ENCODE measurements around the gene MEGF10. TPM values are rescaled to one million over a fixed set of nuclear protein-coding genes. Genes with fewer than 3 reads are reported as not detected.

MEGF10 gene
- total RNA-seq, 1 donor from 2014 or later, result 0.63 TPM

GRCh38 chr5:127409921-127410675 is 119.5 kb downstream of the MEGF10 start:
- no peak for DNase-seq (ENCODE audit: low spot score)

GRCh38 chr5:127410959-127411358 is 120.4 kb downstream of the MEGF10 start:
- DNase-seq (ENCODE audit: low spot score), result no peak

- no peak for DNase-seq (ENCODE audit: low spot score)
These were observed 120.8 kb downstream of the MEGF10 start for GRCh38 chr5:127411381-127411780.

- no peak for DNase-seq (ENCODE audit: low spot score)
These were observed 122.1 kb downstream of the MEGF10 start for GRCh38 chr5:127412698-127413097.

- no peak for DNase-seq (ENCODE audit: low spot score)
These were observed 124.4 kb downstream of the MEGF10 start for GRCh38 chr5:127415034-127415433.

GRCh38 chr5:127416906-127417305 is 126.3 kb downstream of the MEGF10 start:
- DNase-seq (ENCODE audit: low spot score), result no peak

GRCh38 chr5:127417528-127417927 is 126.9 kb downstream of the MEGF10 start:
- DNase-seq (ENCODE audit: low spot score), result no peak

- no peak for DNase-seq (ENCODE audit: low spot score)
These were observed 127.8 kb downstream of the MEGF10 start for GRCh38 chr5:127418367-127418766.

GRCh38 chr5:127418974-127419682 is 128.5 kb downstream of the MEGF10 start:
- DNase-seq (ENCODE audit: low spot score), result no peak

- no peak for DNase-seq (ENCODE audit: low spot score)
These were observed 129.2 kb downstream of the MEGF10 start for GRCh38 chr5:127419683-127420257.

GRCh38 chr5:127420758-127421157 is 130.2 kb downstream of the MEGF10 start:
- DNase-seq (ENCODE audit: low spot score), result no peak

GRCh38 chr5:127421471-127421870 is 130.9 kb downstream of the MEGF10 start:
- DNase-seq (ENCODE audit: low spot score), result no peak

GRCh38 chr5:127423173-127423798 is 132.7 kb downstream of the MEGF10 start:
- DNase-seq (ENCODE audit: low spot score), result no peak

GRCh38 chr5:127425037-127425436 is 134.4 kb downstream of the MEGF10 start:
- DNase-seq (ENCODE audit: low spot score), result no peak

GRCh38 chr5:127425868-127426267 is 135.3 kb downstream of the MEGF10 start:
- no peak for DNase-seq (ENCODE audit: low spot score)

- no peak for DNase-seq (ENCODE audit: low spot score)
These were observed 136.1 kb downstream of the MEGF10 start for GRCh38 chr5:127426661-127427060.

- no peak for DNase-seq (ENCODE audit: low spot score)
These were observed 137.7 kb downstream of the MEGF10 start for GRCh38 chr5:127428276-127428675.

GRCh38 chr5:127428748-127429147 is 138.2 kb downstream of the MEGF10 start:
- DNase-seq (ENCODE audit: low spot score), result peak; percentile 45

GRCh38 chr5:127429928-127430327 is 139.3 kb downstream of the MEGF10 start:
- no peak for DNase-seq (ENCODE audit: low spot score)

- no peak for DNase-seq (ENCODE audit: low spot score)
These were observed 140.0 kb downstream of the MEGF10 start for GRCh38 chr5:127430627-127431026.

GRCh38 chr5:127431977-127432585 is 141.5 kb downstream of the MEGF10 start:
- DNase-seq (ENCODE audit: low spot score), result no peak

GRCh38 chr5:127433526-127433925 is 142.9 kb downstream of the MEGF10 start:
- DNase-seq (ENCODE audit: low spot score), result no peak

Data from mucosa of gallbladder (tissue), 1 donor.